Neural cell (in vitro differentiated cells): ENCODE measurements around the gene LMO1. TPM values are rescaled to one million over a fixed set of nuclear protein-coding genes. Genes with fewer than 3 reads are reported as not detected.

ENCODE experiments used
- H2AFZ ChIP-seq: fragments of 200-600, 300-800 bp; sonication (generic), shearing (Covaris generic); 2 replicates; pipeline ENCODE4 v1.6.0; 2014; ENCODE audit warnings: low read depth, mild to moderate bottlenecking, antibody characterized with exemption, low read length, moderate library complexity
- H3F3A ChIP-seq: fragments of 200-600 bp; shearing (Covaris generic); 2 replicates; pipeline ENCODE4 v1.6.1; 2016; ENCODE audit warnings: mild to moderate bottlenecking, moderate library complexity, mixed read lengths, antibody characterized with exemption, low read length; ENCODE audit not compliant: insufficient read depth, poor library complexity, severe bottlenecking
- H3K27ac ChIP-seq: fragments of 200-600, 300-800 bp; sonication (generic), shearing (Covaris generic); 2 replicates; pipeline ENCODE4 v1.5.1; 2014; ENCODE audit warnings: mild to moderate bottlenecking, low read length, moderate library complexity
- H3K27me3 ChIP-seq: fragments of 300-800, 200-600 bp; sonication (generic), shearing (Covaris generic); 2 replicates; pipeline ENCODE4 v1.6.0; 2014; ENCODE audit warnings: mild to moderate bottlenecking, low read depth, low read length, moderate library complexity; ENCODE audit not compliant: insufficient read depth
- H3K36me3 ChIP-seq: fragments of 300-800, 200-600 bp; sonication (generic), shearing (Covaris generic); 2 replicates; pipeline ENCODE4 v1.5.1; 2014; ENCODE audit warnings: mild to moderate bottlenecking, antibody characterized with exemption, low read length, moderate library complexity; ENCODE audit not compliant: insufficient read depth
- H3K4me2 ChIP-seq: fragments of 300-800, 200-600 bp; sonication (generic), shearing (Covaris generic); 2 replicates; pipeline ENCODE4 v1.6.0; 2014; ENCODE audit warnings: mild to moderate bottlenecking, low read length
- H3K4me3 ChIP-seq: fragments of 300-800, 200-600 bp; sonication (generic), shearing (Covaris generic); 2 replicates; pipeline ENCODE4 v1.5.1; 2014; ENCODE audit warnings: mild to moderate bottlenecking, low read length, moderate library complexity
- H3K79me2 ChIP-seq: fragments of 200-600 bp; shearing (Covaris generic); replicated peaks from 2 replicates; pipeline ENCODE4 v1.6.0; 2014; ENCODE audit warnings: mild to moderate bottlenecking, low read length, moderate library complexity; ENCODE audit not compliant: insufficient read depth
- H3K9ac ChIP-seq: fragments of 300-800, 200-600 bp; sonication (generic), shearing (Covaris generic); 2 replicates; pipeline ENCODE4 v1.6.1; 2016; ENCODE audit warnings: mild to moderate bottlenecking, low read length, mixed read lengths
- H3K9me2 ChIP-seq: fragments of 200-600 bp; shearing (Covaris generic); 2 replicates; pipeline ENCODE4 v1.6.1; 2016; ENCODE audit warnings: mild to moderate bottlenecking, low read length, mixed read lengths; ENCODE audit not compliant: insufficient read depth
- H3K9me3 ChIP-seq: fragments of 200-600, 300-800 bp; sonication (generic), shearing (Covaris generic); 2 replicates; pipeline ENCODE4 v1.6.1; 2016; ENCODE audit warnings: mild to moderate bottlenecking, mixed run types, low read length, moderate library complexity, mixed read lengths
- H4K20me1 ChIP-seq: fragments of 200-600 bp; shearing (Covaris generic); 2 replicates; pipeline ENCODE4 v1.6.1; 2016; ENCODE audit warnings: mild to moderate bottlenecking, mixed run types; ENCODE audit not compliant: insufficient read depth
- EP300 ChIP-seq: fragments of 450-650 bp; conservative IDR thresholded peaks from 2 replicates; pipeline ENCODE4 v1.6.1; 2014; ENCODE audit warnings: antibody characterized with exemption, mild to moderate bottlenecking, moderate library complexity; ENCODE audit not compliant: poor library complexity, severe bottlenecking
- EZH2 ChIP-seq: fragments of 200-600, 300-800 bp; shearing (Covaris generic), sonication (generic); IDR thresholded peaks from 2 replicates; pipeline ENCODE4 v1.6.1; 2014; ENCODE audit warnings: antibody characterized with exemption, low read length, borderline replicate concordance, mild to moderate bottlenecking; ENCODE audit not compliant: insufficient read depth, poor library complexity, severe bottlenecking
- MXI1 ChIP-seq: fragments of 450-650 bp; conservative IDR thresholded peaks from 2 replicates; pipeline ENCODE4 v1.6.1; 2014; ENCODE audit warnings: antibody characterized with exemption, mild to moderate bottlenecking; ENCODE audit not compliant: poor library complexity, severe bottlenecking
- POLR2AphosphoS5 ChIP-seq: IDR thresholded peaks from 2 replicates; pipeline ENCODE4 v1.6.1; 2012
- RAD21 ChIP-seq: fragments of 450-650 bp; conservative IDR thresholded peaks from 2 replicates; pipeline ENCODE4 v1.6.1; 2014; ENCODE audit warnings: antibody characterized with exemption, mild to moderate bottlenecking, moderate library complexity
- SMC3 ChIP-seq: fragments of 450-650 bp; conservative IDR thresholded peaks from 2 replicates; pipeline ENCODE4 v1.6.1; 2014; ENCODE audit warnings: antibody characterized with exemption, mild to moderate bottlenecking, moderate library complexity; ENCODE audit not compliant: poor library complexity
- TAF1 ChIP-seq: IDR thresholded peaks from 2 replicates; pipeline ENCODE4 v1.6.1; 2012; ENCODE audit warnings: low read depth
- polyA plus RNA-seq: library from polyadenylated mRNA; depleted of rRNA; stranded (reverse); fragments of >200 nt; gene quantifications from 2 replicates; pipeline ENCODE4 v1.2.3, GENCODE V29; 2014
- TF ChIP-seq, protein P1 (sequence below): fragments of 450-650 bp; IDR thresholded peaks from 2 replicates; pipeline ENCODE4 v1.5.1; 2014; ENCODE audit warnings: antibody characterized with exemption, mild to moderate bottlenecking, moderate library complexity; ENCODE audit not compliant: poor library complexity, severe bottlenecking
- TF ChIP-seq, protein P2 (sequence below): IDR thresholded peaks from 2 replicates; pipeline ENCODE4 v1.6.1; 2012; ENCODE audit warnings: borderline replicate concordance

LMO1 gene
- polyA plus RNA-seq, 1 donor from 2014 or later = 4.4 TPM

DNA sequence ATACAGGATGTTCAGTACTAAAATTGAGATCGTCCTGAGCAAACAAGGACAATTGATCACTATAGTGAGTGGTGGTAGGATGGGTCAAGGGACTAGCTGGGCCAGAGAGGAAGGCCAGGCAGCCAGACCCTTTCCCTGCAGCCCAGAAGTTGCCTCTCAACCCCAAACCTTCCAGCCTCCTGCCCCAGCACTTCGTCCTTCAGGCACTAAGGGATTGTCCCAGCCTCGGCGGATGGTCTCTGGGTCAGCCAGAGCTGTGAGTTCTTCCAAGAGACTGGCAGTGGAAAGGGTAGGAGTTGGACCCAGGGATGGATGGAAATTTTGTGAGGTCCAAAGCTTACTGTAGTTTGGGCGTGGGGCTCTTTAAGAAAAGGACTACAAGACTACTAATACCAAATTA, 3.6 kb upstream of the LMO1 start:
- Histone ChIP-seq H2AFZ (no peak overlapping the region), H3K4me3 (peak overlapping the region; percentile 66), H3K9me2 (no peaks in the 10 kb centered on the region), H3K27ac (no peak overlapping the region), H4K20me1 (no peaks in the 10 kb centered on the region), H3F3A (no peaks in the 10 kb centered on the region), H3K36me3 (no peaks in the 10 kb centered on the region), H3K4me2 (no peak overlapping the region), H3K79me2 (peaks cover 29% of the 10 kb centered on the region), H3K9ac (no peak overlapping the region), H3K9me3 (no peaks in the 10 kb centered on the region), H3K27me3 (peaks cover 26% of the 10 kb centered on the region)
- no peak for TF ChIP-seq EP300
- no peak for TF ChIP-seq SMC3
- no peak for TF ChIP-seq MXI1
- no peak for TF ChIP-seq RAD21
- TF ChIP-seq, protein P1, sequence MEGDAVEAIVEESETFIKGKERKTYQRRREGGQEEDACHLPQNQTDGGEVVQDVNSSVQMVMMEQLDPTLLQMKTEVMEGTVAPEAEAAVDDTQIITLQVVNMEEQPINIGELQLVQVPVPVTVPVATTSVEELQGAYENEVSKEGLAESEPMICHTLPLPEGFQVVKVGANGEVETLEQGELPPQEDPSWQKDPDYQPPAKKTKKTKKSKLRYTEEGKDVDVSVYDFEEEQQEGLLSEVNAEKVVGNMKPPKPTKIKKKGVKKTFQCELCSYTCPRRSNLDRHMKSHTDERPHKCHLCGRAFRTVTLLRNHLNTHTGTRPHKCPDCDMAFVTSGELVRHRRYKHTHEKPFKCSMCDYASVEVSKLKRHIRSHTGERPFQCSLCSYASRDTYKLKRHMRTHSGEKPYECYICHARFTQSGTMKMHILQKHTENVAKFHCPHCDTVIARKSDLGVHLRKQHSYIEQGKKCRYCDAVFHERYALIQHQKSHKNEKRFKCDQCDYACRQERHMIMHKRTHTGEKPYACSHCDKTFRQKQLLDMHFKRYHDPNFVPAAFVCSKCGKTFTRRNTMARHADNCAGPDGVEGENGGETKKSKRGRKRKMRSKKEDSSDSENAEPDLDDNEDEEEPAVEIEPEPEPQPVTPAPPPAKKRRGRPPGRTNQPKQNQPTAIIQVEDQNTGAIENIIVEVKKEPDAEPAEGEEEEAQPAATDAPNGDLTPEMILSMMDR = no peak
- TF ChIP-seq, protein P2, sequence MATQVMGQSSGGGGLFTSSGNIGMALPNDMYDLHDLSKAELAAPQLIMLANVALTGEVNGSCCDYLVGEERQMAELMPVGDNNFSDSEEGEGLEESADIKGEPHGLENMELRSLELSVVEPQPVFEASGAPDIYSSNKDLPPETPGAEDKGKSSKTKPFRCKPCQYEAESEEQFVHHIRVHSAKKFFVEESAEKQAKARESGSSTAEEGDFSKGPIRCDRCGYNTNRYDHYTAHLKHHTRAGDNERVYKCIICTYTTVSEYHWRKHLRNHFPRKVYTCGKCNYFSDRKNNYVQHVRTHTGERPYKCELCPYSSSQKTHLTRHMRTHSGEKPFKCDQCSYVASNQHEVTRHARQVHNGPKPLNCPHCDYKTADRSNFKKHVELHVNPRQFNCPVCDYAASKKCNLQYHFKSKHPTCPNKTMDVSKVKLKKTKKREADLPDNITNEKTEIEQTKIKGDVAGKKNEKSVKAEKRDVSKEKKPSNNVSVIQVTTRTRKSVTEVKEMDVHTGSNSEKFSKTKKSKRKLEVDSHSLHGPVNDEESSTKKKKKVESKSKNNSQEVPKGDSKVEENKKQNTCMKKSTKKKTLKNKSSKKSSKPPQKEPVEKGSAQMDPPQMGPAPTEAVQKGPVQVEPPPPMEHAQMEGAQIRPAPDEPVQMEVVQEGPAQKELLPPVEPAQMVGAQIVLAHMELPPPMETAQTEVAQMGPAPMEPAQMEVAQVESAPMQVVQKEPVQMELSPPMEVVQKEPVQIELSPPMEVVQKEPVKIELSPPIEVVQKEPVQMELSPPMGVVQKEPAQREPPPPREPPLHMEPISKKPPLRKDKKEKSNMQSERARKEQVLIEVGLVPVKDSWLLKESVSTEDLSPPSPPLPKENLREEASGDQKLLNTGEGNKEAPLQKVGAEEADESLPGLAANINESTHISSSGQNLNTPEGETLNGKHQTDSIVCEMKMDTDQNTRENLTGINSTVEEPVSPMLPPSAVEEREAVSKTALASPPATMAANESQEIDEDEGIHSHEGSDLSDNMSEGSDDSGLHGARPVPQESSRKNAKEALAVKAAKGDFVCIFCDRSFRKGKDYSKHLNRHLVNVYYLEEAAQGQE = no peak
- TF ChIP-seq TAF1 = no peak
- TF ChIP-seq EZH2 = no peak
- no peak for TF ChIP-seq POLR2AphosphoS5

DNA sequence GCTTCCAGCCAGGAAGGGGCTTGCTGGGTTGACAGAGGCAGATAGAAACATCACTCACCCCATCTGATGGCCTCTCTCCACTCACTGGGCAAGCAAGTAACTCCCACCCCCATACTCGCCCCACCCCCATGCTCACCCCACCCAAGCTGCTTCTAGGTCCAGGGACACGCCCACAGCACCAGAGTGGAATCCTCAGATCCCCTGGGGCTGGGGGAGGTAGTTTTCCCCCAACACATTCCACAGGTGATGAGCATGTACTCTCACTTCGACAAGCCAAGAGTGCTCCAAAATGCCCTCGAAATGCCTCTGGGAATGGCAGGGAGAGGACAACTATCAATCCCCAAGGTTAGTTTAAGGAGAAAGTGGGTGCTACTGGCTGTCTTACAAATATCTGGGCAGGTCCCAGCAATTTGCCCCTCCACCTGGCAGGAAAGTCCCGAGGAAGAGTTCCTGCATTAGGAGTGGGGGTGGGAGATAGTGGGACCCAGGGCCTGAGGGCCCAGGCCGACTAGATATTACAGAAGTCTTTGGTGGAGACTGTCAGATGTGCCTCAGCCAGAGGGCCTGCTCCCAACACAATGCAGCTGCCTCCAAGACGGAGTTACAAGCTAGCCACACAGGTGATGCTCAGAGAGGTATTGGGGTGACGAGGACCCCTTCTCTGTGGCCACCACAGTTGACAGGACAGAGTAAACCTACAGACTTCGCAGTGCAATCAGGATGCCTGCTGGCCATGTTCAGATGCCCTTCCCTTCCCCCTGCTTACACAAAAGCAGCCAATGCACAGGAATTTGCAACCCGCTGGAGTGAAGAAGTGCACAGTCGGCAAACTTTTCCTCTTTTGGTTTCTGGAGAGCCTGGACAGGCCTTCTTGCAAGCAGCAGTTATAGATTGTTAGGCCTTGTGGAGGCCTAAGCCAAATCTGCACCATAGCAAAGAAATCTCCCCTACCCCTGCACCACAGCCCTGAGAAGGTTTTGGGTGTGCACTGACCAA, 2.9 kb upstream of the LMO1 start:
- H3K79me2 ChIP-seq = peaks cover 30% of the 10 kb centered on the region
- no peak overlapping the region for H2AFZ ChIP-seq
- no peaks in the 10 kb centered on the region for H3K9me2 ChIP-seq
- no peak overlapping the region for H3K27ac ChIP-seq
- no peaks in the 10 kb centered on the region for H4K20me1 ChIP-seq
- peaks cover 26% of the 10 kb centered on the region for H3K27me3 ChIP-seq
- no peaks in the 10 kb centered on the region for H3K36me3 ChIP-seq
- H3K4me2 ChIP-seq = no peak overlapping the region
- TF ChIP-seq, protein P2 = no peak
- no peak for TF ChIP-seq RAD21
- no peak for TF ChIP-seq MXI1
- no peak for TF ChIP-seq EP300
- TF ChIP-seq POLR2AphosphoS5 = no peak
- TF ChIP-seq SMC3 = no peak
- TF ChIP-seq TAF1 = no peak
- TF ChIP-seq EZH2 = no peak
- TF ChIP-seq, protein P1 = no peak
- no peak overlapping the region for H3K9ac ChIP-seq
- no peak overlapping the region for H3K4me3 ChIP-seq
- H3F3A ChIP-seq = no peaks in the 10 kb centered on the region
- H3K9me3 ChIP-seq = no peaks in the 10 kb centered on the region
